GM13977 (cell line): Measurements from ENCODE around the gene PPM1K.
A peak's percentile ranks its signal among the peaks of the same experiment; 100 is the strongest.

Experiments
- DNase-seq: peaks from one replicate; pipeline ENCODE4 v3.0.0; 2012; ENCODE audit warnings: low spot score
- in situ Hi-C: fragments of 300-500 bp; cut with MboI; formaldehyde crosslinking; loops from one replicate; pipeline ENCODE4 v1.12.0; 2022; ENCODE audit warnings: low sequenced_read_pairs, low pct_unique_long_range_greater_than_20kb, mixed read lengths, inconsistent platforms; ENCODE audit not compliant: unreplicated experiment
- TF ChIP-seq, protein P1 (sequence below): IDR thresholded peaks from 2 replicates; pipeline ENCODE4 v1.5.1; 2012; ENCODE audit warnings: mild to moderate bottlenecking, control low read depth; ENCODE audit not compliant: insufficient read depth; ENCODE audit errors: extremely low read depth, missing control alignments

Gene PPM1K

DNA sequence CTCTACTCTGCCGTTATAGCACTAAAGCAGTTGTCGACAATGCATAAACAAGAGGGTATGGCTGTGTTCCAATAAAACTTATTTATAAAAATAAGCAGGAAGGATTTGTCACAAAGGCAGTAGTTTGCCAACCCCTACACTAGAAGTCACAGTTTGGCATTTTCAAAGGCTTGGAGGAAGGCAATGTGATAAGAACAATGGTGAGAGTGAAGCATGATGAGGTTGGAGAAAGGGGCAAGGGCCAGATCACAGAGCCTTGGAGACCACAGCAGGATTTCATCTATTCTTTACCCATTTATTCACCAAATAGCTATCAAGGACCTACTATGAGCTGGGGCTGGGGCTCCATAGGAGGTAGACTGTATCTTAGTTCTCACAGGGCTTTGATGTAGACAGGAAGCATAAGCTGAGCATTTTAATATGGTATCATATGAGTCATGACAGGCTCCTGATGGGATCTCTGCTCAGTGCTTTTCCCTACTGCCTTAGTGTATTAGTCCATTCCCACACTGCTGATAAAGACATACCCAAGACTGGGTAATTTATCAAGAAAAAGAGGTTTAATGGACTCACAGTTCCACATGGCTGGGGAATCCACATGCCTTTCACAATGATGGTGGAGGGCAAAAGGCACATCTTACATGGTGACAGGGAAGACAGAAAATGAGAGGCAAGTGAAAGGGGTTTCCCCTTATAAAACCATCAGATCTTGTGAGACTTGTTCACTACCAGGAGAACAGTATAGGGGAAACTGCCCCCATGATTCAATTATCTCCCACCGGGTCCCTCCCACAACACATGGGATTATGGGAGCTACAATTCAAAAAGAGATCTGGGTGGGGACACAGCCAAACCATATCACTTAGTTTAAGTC is 58.9 kb downstream of the PPM1K start:
- no peak for DNase-seq
- in situ Hi-C loops, result no loop called here

DNA sequence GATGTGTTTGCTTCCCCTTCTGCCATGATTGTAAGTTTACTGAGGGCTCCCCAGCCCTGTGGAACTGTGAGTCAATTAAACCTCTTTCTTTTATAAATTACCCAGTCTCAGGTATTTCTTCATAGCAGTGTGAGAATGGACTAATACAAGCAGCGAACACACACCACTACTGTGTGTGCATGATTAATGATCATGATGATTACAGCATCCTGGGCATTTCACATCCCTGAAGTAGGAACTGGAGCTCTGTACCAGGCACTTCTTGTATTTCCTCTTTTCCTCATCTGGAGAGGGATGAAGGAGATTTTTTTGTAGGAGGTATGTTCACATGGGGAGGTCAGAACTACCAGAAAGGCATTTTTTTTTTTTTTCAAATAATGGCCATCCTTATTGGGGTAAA is 60.8 kb downstream of the PPM1K start:
- TF ChIP-seq, protein P1, sequence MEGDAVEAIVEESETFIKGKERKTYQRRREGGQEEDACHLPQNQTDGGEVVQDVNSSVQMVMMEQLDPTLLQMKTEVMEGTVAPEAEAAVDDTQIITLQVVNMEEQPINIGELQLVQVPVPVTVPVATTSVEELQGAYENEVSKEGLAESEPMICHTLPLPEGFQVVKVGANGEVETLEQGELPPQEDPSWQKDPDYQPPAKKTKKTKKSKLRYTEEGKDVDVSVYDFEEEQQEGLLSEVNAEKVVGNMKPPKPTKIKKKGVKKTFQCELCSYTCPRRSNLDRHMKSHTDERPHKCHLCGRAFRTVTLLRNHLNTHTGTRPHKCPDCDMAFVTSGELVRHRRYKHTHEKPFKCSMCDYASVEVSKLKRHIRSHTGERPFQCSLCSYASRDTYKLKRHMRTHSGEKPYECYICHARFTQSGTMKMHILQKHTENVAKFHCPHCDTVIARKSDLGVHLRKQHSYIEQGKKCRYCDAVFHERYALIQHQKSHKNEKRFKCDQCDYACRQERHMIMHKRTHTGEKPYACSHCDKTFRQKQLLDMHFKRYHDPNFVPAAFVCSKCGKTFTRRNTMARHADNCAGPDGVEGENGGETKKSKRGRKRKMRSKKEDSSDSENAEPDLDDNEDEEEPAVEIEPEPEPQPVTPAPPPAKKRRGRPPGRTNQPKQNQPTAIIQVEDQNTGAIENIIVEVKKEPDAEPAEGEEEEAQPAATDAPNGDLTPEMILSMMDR, result no peak
- no peak for DNase-seq
- in situ Hi-C loops, result no loop called here

More for the DNA sequence above, 58.9 kb downstream of the PPM1K start:
- TF ChIP-seq, protein P1, result no peak

DNA sequence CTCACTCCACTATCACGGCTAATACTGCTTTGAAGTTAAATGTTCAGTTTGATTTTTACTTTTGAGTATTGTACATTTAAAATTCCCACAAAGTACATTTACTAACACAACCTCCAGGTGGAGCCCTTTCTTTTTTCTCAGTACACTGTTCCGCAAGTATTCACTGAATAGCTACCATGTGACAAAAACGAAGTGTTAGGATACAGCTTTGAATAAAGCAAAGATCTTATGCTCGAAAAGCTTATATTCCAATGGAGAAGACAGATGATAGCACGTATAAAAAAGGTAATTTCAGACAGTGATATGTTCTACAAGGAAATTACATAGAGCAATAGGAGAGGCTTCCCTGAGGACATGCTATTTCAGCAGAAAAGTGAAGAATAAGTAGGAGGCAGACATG is 65.3 kb downstream of the PPM1K start:
- in situ Hi-C loops, result loop anchor here (5.0 to 10.0 kb wide), 3 partner anchors 184 to 364 kb away; no protein-coding TSS in a partner anchor
- peak; percentile 45 for DNase-seq

GRCh38 chr4:88217169-88217568 is 67.2 kb downstream of the PPM1K start:
- in situ Hi-C loops, result loop anchor here (5.0 to 10.0 kb wide), 3 partner anchors 182 to 362 kb away; no protein-coding TSS in a partner anchor
- DNase-seq, result no peak
- TF ChIP-seq, protein P1, result no peak

More for the DNA sequence above, 65.3 kb downstream of the PPM1K start:
- TF ChIP-seq, protein P1, result peak; percentile 53

DNA sequence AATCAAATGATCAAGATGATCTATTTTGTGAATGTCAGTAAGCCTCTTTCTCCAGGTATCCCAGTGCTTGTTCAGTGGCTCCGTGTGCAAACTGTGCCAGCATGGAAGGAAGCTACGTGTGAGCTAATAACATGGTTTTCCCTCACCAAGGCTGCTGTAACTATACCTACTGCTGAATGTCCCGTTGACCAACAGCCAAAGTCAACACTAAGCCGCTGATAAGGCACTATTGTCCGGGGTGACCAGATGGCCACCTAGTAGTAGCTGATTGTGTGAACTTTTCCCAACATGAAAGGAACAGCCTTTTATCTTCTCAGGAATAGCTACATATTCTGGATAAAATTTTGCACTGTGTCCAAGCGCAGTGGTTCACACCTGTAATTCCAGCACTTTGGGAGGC is 68.0 kb downstream of the PPM1K start:
- in situ Hi-C loops, result loop anchor here (5.0 to 10.0 kb wide), 3 partner anchors 182 to 362 kb away; no protein-coding TSS in a partner anchor
- TF ChIP-seq, protein P1, result no peak
- DNase-seq, result no peak

GRCh38 chr4:88215351-88215750 is 69.0 kb downstream of the PPM1K start:
- TF ChIP-seq, protein P1, result no peak
- in situ Hi-C loops, result loop anchor here (5.0 to 10.0 kb wide), 3 partner anchors 181 to 361 kb away; no protein-coding TSS in a partner anchor
- DNase-seq, result no peak
